Measurements from ENCODE around the gene RIOK1.

The RIOK1 gene

GRCh38 chr6:7424058-7424457 lies 34.5 kb downstream of the RIOK1 start:
- DNase-seq (ENCODE audit: insufficient read length, low spot score) (no peak), FAIRE-seq (no peak)
- TF ChIP-seq POLR2AphosphoS5 (IDR thresholded peaks at IDR 0.05; ENCODE audit: low read depth, low read length) (no peak), PAX5 (IDR thresholded peaks at IDR 0.05; ENCODE audit: insufficient read depth, low read length, severe bottlenecking) (no peak), TAF1 (IDR thresholded peaks at IDR 0.05; ENCODE audit: low read depth, low read length) (no peak), SPI1 (IDR thresholded peaks at IDR 0.05; ENCODE audit: low read depth, low read length) (no peak), POLR2A (IDR thresholded peaks at IDR 0.05; ENCODE audit: low read depth, low read length) (no peak), POU2F2 (IDR thresholded peaks at IDR 0.05; ENCODE audit: low read depth, low read length) (no peak)

DNA sequence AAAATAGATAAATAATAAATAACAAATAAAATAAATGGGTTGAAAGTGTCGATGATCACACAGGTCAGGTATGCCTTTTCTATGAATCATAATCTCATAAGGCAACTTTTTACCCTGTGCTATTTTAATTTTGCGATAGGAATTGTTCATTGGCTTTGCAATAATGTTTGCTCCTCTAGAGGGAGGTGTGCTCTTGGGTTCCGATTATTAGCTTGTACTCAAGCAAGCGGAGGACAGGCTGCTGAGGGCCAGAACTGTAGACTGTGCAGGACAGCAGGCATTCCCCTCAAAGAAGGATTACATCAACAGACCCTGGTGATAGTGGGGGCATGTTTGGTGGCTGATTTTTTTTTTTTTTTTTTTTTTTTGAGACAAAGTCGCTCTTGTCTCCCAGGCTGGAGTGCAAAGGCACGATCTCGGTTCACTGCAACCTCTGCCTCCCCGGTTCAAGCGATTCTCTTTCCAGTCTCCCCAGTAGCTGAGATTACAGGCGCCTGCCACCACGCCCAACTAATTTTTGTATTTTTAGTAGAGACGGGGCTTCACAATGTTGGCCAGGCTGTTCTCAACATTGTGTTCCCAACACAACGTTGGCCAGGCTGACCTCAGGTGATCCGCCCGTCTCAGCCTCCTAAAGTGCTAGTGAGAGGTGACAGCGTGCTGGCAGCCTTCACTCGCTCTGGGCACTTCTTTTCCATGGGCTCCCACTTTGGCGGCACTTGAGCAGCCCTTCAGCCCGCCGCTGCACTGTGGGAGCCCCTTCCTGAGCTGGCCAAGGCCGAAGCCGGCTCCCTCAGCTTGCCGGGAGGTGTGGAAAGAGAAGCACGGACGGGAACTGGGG lies 35.6 kb downstream of the RIOK1 start:
- no peak for TF ChIP-seq POLR2AphosphoS5 (IDR thresholded peaks at IDR 0.05; ENCODE audit: low read depth, low read length)
- no peak for TF ChIP-seq POLR2A (IDR thresholded peaks at IDR 0.05; ENCODE audit: low read depth, low read length)
- TF ChIP-seq TAF1 (IDR thresholded peaks at IDR 0.05; ENCODE audit: low read depth, low read length): no peak
- TF ChIP-seq SPI1 (IDR thresholded peaks at IDR 0.05; ENCODE audit: low read depth, low read length): no peak
- TF ChIP-seq PAX5 (IDR thresholded peaks at IDR 0.05; ENCODE audit: insufficient read depth, low read length, severe bottlenecking): no peak
- no peak for TF ChIP-seq POU2F2 (IDR thresholded peaks at IDR 0.05; ENCODE audit: low read depth, low read length)
- DNase-seq (ENCODE audit: insufficient read length, low spot score): no peak
- no peak for FAIRE-seq

- no peak for TF ChIP-seq POLR2A (IDR thresholded peaks at IDR 0.05; ENCODE audit: low read depth, low read length)
- TF ChIP-seq TAF1 (IDR thresholded peaks at IDR 0.05; ENCODE audit: low read depth, low read length): no peak
- TF ChIP-seq PAX5 (IDR thresholded peaks at IDR 0.05; ENCODE audit: insufficient read depth, low read length, severe bottlenecking): no peak
- TF ChIP-seq SPI1 (IDR thresholded peaks at IDR 0.05; ENCODE audit: low read depth, low read length): no peak
- no peak for TF ChIP-seq POU2F2 (IDR thresholded peaks at IDR 0.05; ENCODE audit: low read depth, low read length)
- TF ChIP-seq POLR2AphosphoS5 (IDR thresholded peaks at IDR 0.05; ENCODE audit: low read depth, low read length): no peak
- no peak for DNase-seq (ENCODE audit: insufficient read length, low spot score)
- no peak for FAIRE-seq
Measured at GRCh38 chr6:7425808-7426190, 36.2 kb downstream of the RIOK1 start.

DNA sequence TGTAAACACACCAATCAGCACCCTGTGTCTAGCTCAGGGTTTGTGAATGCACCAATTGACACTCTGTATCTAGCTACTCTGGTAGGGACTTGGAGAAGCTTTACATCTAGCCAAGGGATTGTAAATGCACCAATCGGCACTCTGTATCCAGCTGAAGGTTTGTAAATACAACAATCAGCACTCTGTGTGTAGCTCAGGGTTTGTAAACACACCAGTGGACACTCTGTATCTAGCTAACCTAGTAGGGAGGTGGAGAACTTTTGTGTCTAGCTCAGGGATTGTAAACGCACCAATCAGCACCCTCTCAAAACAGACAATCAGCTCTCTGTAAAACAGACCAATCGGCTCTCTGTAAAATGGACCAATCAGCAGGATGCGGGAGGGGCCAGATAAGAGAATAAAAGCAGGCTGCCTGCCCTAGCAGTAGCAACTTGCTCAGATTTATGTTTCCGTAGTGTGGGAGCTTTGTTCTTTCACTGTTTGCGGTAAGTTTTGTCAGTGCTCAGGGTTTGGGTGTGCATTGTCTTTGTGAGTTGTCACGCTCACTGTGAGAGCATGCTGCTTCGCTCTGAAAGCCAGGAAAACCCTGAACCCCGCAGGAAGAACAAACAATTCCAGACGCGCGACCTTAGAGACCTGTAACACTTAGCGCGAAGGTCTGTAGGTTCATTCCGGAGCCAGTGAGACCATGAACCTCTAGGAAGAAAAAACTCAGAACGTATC lies 37.0 kb downstream of the RIOK1 start:
- FAIRE-seq: no peak
- no peak for TF ChIP-seq PAX5 (IDR thresholded peaks at IDR 0.05; ENCODE audit: insufficient read depth, low read length, severe bottlenecking)
- TF ChIP-seq POLR2AphosphoS5 (IDR thresholded peaks at IDR 0.05; ENCODE audit: low read depth, low read length): no peak
- TF ChIP-seq POU2F2 (IDR thresholded peaks at IDR 0.05; ENCODE audit: low read depth, low read length): no peak
- TF ChIP-seq TAF1 (IDR thresholded peaks at IDR 0.05; ENCODE audit: low read depth, low read length): no peak
- TF ChIP-seq POLR2A (IDR thresholded peaks at IDR 0.05; ENCODE audit: low read depth, low read length): no peak
- TF ChIP-seq SPI1 (IDR thresholded peaks at IDR 0.05; ENCODE audit: low read depth, low read length): no peak

GRCh38 chr6:7431313-7431673 lies 41.7 kb downstream of the RIOK1 start:
- TF ChIP-seq TAF1 (IDR thresholded peaks at IDR 0.05; ENCODE audit: low read depth, low read length): no peak
- TF ChIP-seq SPI1 (IDR thresholded peaks at IDR 0.05; ENCODE audit: low read depth, low read length): peak; percentile 83
- DNase-seq (ENCODE audit: insufficient read length, low spot score) (no peak), FAIRE-seq (no peak)

More for the DNA sequence above, 37.0 kb downstream of the RIOK1 start:
- DNase-seq (ENCODE audit: insufficient read length, low spot score): no peak

DNA sequence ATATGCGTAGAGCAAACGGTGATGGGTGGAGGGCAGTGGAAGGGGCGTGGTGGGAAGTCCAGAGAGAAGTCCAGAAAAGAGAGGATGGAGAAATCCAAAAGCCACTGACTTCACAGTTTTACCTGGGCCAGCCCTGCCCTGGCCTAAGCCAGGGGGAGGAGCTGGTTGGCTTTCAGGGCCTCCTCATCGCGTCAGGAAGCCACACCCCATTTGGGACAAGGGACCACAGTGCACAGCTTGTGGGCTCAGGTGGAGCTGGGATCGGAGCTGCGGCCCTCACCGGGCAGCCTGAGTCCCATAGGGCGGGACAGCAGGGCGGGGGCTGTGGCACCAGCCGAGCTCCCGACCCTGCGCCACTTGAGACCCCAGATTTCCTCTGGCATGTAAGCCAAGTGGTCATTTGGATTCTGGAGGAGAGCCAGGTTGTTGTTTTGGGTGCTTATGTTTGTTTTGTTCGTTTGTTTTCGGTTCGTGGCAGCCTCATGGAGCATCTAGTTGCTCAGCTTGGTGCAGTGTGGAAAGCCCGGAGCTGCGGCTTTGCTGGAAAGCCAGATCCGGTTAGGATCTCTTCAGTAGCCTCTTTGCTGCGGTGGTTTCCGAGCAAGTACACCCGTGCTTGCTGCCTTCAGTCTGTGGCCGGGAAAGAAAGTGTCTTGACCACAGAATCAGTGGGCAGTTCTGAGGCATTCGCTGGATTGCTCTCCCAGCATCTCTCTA lies 42.2 kb downstream of the RIOK1 start:
- DNase-seq (ENCODE audit: insufficient read length, low spot score) (no peak), FAIRE-seq (no peak)
- no peak for TF ChIP-seq SPI1 (IDR thresholded peaks at IDR 0.05; ENCODE audit: low read depth, low read length)
- TF ChIP-seq POU2F2 (IDR thresholded peaks at IDR 0.05; ENCODE audit: low read depth, low read length): no peak
- TF ChIP-seq TAF1 (IDR thresholded peaks at IDR 0.05; ENCODE audit: low read depth, low read length): no peak

DNA sequence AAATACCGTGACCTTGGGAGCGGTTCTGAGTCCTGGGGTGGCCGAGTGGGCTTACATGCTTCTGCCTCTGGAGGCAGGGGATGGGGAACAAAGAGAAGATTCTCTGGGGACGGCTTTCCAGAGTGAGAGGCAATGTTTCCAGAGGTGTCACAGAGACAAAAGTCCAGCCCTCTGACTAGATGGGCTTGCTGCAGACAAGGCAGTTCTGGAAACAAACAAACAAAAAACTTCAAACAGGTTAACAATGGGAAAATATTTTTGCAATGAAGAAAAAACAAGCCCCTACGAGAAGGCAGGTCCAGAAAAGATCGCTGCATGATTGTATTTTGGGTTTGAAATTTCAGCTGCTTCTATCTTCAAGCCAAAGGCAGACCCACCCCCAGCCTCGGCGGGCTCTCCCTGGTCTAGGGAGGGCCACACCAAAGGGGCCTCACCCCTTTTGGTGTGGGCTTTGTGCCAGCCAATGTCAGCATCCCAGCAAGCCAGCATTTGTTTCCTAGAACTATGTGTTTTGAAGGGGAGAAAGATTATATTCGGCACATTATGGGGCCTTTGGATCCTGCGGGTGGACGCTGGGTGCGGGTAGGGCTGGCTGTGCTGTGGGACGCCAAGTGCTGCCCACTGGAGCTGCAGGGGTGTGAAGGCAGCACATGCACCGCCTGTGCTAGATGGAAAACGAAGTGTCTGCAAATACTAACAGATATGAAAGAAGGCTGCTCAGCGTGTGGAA lies 42.9 kb downstream of the RIOK1 start:
- TF ChIP-seq POLR2A (IDR thresholded peaks at IDR 0.05; ENCODE audit: low read depth, low read length) (no peak), POU2F2 (IDR thresholded peaks at IDR 0.05; ENCODE audit: low read depth, low read length) (no peak), TAF1 (IDR thresholded peaks at IDR 0.05; ENCODE audit: low read depth, low read length) (no peak), SPI1 (IDR thresholded peaks at IDR 0.05; ENCODE audit: low read depth, low read length) (no peak), PAX5 (IDR thresholded peaks at IDR 0.05; ENCODE audit: insufficient read depth, low read length, severe bottlenecking) (no peak), POLR2AphosphoS5 (IDR thresholded peaks at IDR 0.05; ENCODE audit: low read depth, low read length) (no peak)
- FAIRE-seq: no peak

DNA sequence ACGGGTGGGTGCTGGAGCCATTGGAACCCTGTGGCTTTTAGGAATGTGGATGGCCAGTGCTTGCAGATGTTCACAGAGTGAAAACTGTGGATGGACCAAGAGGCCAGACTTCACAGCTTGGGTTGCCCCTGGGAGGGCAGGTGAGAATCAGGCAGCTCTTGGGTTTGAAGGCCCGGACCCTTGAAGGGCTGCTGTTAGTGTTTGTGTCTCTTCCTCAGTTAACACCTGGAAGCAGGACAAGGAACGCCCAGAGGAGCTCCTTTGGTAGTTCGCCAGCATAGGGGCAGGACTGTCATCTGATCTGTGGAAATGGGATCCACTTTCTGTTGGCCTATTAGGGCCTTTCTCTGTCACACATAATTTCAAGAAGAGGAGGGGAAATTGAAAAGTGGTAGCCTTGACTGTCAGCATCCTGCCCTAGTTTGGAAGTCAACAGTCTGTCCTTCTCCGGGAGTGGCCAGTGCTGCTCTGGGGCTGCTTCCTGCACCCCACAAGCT lies 43.6 kb downstream of the RIOK1 start:
- DNase-seq (ENCODE audit: insufficient read length, low spot score): no peak
- TF ChIP-seq POLR2A (IDR thresholded peaks at IDR 0.05; ENCODE audit: low read depth, low read length): no peak
- no peak for TF ChIP-seq TAF1 (IDR thresholded peaks at IDR 0.05; ENCODE audit: low read depth, low read length)
- TF ChIP-seq POU2F2 (IDR thresholded peaks at IDR 0.05; ENCODE audit: low read depth, low read length): no peak
- no peak for TF ChIP-seq POLR2AphosphoS5 (IDR thresholded peaks at IDR 0.05; ENCODE audit: low read depth, low read length)
- TF ChIP-seq SPI1 (IDR thresholded peaks at IDR 0.05; ENCODE audit: low read depth, low read length): no peak
- TF ChIP-seq PAX5 (IDR thresholded peaks at IDR 0.05; ENCODE audit: insufficient read depth, low read length, severe bottlenecking): no peak
- no peak for FAIRE-seq

More for the DNA sequence above, 42.9 kb downstream of the RIOK1 start:
- DNase-seq (ENCODE audit: insufficient read length, low spot score): no peak

Data from GM12891 (cell line).